Colonic mucosa (tissue), 4 donors: Measurements from ENCODE around the gene ITPR2. TPM values are rescaled to one million over a fixed set of nuclear protein-coding genes. Genes with fewer than 3 reads are reported as not detected.

ENCODE experiments used
- DNase-seq: peaks from one replicate; pipeline ENCODE4 v3.0.0-alpha.2; 2020
- H3K27ac ChIP-seq: fragments of 200-600 bp; one replicate; pipeline ENCODE4 v1.8.0; 2021
- H3K27me3 ChIP-seq: fragments of 200-600 bp; one replicate; pipeline ENCODE4 v1.8.0; 2021
- H3K36me3 ChIP-seq: fragments of 200-600 bp; one replicate; pipeline ENCODE4 v1.8.0; 2021
- H3K4me1 ChIP-seq: fragments of 200-600 bp; one replicate; pipeline ENCODE4 v1.8.0; 2021; ENCODE audit warnings: mild to moderate bottlenecking
- H3K4me3 ChIP-seq: fragments of 200-600 bp; one replicate; pipeline ENCODE4 v1.8.0; 2021
- H3K9ac ChIP-seq, 2 donors: one replicate each; pipeline ENCODE4 v1.7.0; 2013; ENCODE audit warnings: control low read depth in 2 of 2, low read depth in 2 of 2, low read length in 2 of 2
- H3K9me3 ChIP-seq: fragments of 200-600 bp; one replicate; pipeline ENCODE4 v1.8.0; 2021
- intact Hi-C: fragments of 100-400 bp; cut with DNase I; formaldehyde crosslinking; loops from one replicate; pipeline ENCODE4 v1.14.1; 2022
- total RNA-seq, 2 donors: library from RNA; stranded (reverse); fragmentation: NEBNext Ultra II Directional in 1 of 2; extraction: Animal tissue kit (Norgen Biotek cat#: 25700) in 1 of 2; gene quantifications; one replicate each; pipeline ENCODE4 v1.2.1, GENCODE V29; 2021
- TF ChIP-seq, protein P1 (sequence below): fragments of 200-600 bp; IDR thresholded peaks from one replicate; pipeline ENCODE4 v1.8.0; 2022; ENCODE audit warnings: antibody characterized with exemption, mild to moderate bottlenecking
- donor health status: healthy.
- donor health status: DM: no; HTN: no; CAD: no.
- donor health status: DM: no; HTN: no; CAD: no.

The ITPR2 gene
- total RNA-seq, 2 donors from 2014 or later: 15.9 to 39.3 TPM

DNA sequence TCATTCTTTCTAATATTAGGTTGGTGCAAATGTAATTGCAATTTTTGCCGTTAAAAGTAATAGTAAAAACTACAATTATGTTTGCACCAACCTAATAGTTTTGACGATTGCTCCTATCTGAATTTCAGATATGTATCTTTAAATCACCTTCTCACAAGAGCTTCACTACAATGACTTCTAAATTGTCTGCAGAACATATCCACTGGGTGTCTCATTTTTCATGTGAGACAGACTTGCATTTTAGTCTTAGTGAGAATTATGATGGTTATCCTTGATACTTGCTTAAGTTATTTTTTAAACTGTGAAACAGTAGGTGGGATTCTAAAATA is 84.6 kb downstream of the ITPR2 start:
- intact Hi-C loops: no loop called here
- Histone ChIP-seq H3K27ac (no peak overlapping the region), H3K36me3 (no peaks in the 10 kb centered on the region), H3K27me3 (no peaks in the 10 kb centered on the region), H3K4me1 (peaks cover 6% of the 10 kb centered on the region), H3K4me3 (no peak overlapping the region), H3K9me3 (no peaks in the 10 kb centered on the region), H3K9ac (no peak overlapping the region)
- TF ChIP-seq, protein P1, sequence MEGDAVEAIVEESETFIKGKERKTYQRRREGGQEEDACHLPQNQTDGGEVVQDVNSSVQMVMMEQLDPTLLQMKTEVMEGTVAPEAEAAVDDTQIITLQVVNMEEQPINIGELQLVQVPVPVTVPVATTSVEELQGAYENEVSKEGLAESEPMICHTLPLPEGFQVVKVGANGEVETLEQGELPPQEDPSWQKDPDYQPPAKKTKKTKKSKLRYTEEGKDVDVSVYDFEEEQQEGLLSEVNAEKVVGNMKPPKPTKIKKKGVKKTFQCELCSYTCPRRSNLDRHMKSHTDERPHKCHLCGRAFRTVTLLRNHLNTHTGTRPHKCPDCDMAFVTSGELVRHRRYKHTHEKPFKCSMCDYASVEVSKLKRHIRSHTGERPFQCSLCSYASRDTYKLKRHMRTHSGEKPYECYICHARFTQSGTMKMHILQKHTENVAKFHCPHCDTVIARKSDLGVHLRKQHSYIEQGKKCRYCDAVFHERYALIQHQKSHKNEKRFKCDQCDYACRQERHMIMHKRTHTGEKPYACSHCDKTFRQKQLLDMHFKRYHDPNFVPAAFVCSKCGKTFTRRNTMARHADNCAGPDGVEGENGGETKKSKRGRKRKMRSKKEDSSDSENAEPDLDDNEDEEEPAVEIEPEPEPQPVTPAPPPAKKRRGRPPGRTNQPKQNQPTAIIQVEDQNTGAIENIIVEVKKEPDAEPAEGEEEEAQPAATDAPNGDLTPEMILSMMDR: no peak
- DNase-seq: no peak

DNA sequence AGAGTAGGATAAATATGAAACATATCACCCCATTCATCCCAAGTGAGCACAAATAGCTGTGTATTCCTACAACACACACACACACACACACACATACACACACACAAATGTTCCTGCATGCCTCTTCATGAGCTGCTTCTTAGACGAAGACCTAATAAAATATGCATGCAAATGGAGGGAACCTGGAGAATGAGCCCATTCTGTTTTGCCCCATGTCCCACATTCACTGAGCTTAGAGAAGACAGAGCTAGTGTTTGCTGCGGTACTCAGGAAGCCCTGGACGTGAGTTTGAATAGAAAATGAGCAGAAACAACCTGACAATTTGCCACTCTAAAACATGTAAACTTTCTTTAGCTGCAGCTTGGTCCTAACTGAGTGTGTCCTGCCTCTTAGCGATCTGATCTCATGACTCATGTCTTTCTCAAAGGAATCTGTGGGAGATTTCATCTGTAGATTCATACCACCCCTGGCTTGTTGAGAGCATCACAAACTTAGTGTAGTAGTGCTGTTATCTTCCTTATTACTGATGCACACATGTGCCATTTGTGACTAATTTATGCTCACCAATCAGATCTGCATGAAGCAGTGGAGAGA is 86.8 kb downstream of the ITPR2 start:
- intact Hi-C loops: no loop called here
- H3K27ac ChIP-seq: no peak overlapping the region
- H3K36me3 ChIP-seq: no peaks in the 10 kb centered on the region
- no peaks in the 10 kb centered on the region for H3K27me3 ChIP-seq
- TF ChIP-seq, protein P1: no peak
- H3K9ac ChIP-seq: no peak overlapping the region
- DNase-seq: no peak
- peaks cover 6% of the 10 kb centered on the region for H3K4me1 ChIP-seq
- no peaks in the 10 kb centered on the region for H3K9me3 ChIP-seq
- H3K4me3 ChIP-seq: no peak overlapping the region

DNA sequence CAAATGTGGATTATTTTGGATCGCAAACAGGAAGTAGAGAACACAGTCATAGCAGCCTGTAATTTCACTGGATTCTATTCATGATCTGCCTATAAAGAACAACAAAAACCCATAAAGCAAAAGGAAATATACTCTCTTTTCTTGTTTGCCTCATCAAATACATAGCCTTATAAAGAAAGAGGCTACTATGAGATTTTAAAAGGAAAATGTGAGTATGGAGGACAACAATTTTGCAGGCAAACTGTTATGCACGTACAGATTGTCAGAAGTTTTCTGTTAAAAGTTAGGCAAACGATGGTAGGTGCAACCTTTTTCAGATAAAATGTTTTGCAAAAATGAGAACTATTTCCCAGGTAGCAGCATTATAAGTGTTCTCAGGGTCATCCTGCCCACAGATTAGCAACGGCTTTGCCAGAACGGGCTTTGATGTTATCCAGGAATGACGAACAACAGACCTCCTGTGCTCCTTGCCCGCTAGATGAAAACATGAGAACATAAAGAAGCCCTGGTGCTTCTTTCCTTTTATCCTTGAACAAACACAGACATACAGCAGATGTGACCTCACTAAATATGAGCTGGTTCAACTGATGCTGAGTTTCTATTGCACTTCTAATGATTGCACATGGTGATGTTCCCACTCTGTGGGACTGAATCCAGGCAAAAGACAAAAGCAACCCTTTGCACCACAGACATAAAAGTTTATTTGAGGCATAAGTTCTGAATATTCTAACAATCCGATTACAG is 88.1 kb downstream of the ITPR2 start:
- peaks cover 6% of the 10 kb centered on the region for H3K4me1 ChIP-seq
- intact Hi-C loops: no loop called here
- no peaks in the 10 kb centered on the region for H3K36me3 ChIP-seq
- H3K9me3 ChIP-seq: no peaks in the 10 kb centered on the region
- TF ChIP-seq, protein P1: no peak
- no peaks in the 10 kb centered on the region for H3K27me3 ChIP-seq
- no peak overlapping the region for H3K27ac ChIP-seq
- DNase-seq: no peak
- no peak overlapping the region for H3K9ac ChIP-seq
- no peak overlapping the region for H3K4me3 ChIP-seq

GRCh38 chr12:26744042-26744626 is 88.9 kb downstream of the ITPR2 start:
- no peaks in the 10 kb centered on the region for H3K36me3 ChIP-seq
- peaks cover 4% of the 10 kb centered on the region for H3K4me1 ChIP-seq
- DNase-seq: no peak
- H3K9me3 ChIP-seq: no peaks in the 10 kb centered on the region
- no peak overlapping the region for H3K9ac ChIP-seq
- intact Hi-C loops: no loop called here
- TF ChIP-seq, protein P1: no peak
- H3K27ac ChIP-seq: no peak overlapping the region
- H3K27me3 ChIP-seq: no peaks in the 10 kb centered on the region
- H3K4me3 ChIP-seq: no peak overlapping the region

DNA sequence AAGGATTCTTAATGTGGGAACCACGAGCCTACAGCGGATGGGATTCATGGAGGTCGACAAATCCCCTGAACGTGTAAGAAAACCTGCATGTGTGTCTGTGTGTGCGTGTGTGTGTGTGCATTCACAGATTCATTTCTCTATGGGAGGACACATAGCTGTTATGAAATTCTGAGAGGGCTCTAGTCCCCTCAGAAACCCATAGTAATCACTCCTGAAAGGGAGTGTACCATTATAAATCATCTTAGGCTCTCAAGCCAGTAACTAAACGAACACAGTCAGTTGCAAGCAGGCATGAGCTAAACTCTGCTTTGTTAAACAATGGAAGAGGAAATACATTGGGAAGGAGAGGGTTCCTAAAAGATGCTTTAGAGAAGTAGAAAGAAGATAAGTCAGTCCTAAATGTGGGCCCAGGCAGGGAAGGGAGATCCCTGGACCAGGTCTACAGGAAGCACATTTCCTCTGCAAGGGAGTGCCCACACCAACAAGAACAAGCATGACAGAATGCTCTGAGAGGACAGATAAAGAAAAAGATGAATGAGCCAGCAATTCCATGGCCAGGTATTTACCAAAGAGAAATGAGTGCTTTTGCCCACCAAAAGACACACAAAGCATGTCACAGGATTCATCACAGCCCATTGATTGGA is 91.3 kb downstream of the ITPR2 start:
- Histone ChIP-seq H3K36me3 (no peaks in the 10 kb centered on the region), H3K4me3 (no peak overlapping the region), H3K27me3 (no peaks in the 10 kb centered on the region), H3K27ac (no peak overlapping the region), H3K9ac (no peak overlapping the region), H3K9me3 (no peaks in the 10 kb centered on the region), H3K4me1 (no peaks in the 10 kb centered on the region)
- TF ChIP-seq, protein P1: no peak
- intact Hi-C loops: no loop called here
- DNase-seq: no peak
